SH-SY5Y (cell line): ENCODE results near the gene NOVA2.

Experiments used
- GATA2 ChIP-seq: IDR thresholded peaks from 2 replicates; pipeline ENCODE4 v1.6.1; 2011; ENCODE audit warnings: mild to moderate bottlenecking, low read depth, low read length
- GATA3 ChIP-seq: IDR thresholded peaks from 2 replicates; pipeline ENCODE4 v1.6.1; 2011; ENCODE audit warnings: low read depth, mild to moderate bottlenecking, low read length, moderate library complexity

- TF ChIP-seq GATA3 (no peak), GATA2 (no peak)
Measured at GRCh38 chr19:45889210-45889885, 84.3 kb downstream of the NOVA2 start.
